OCI-LY7 (cell line): ENCODE measurements around the gene FOXI1. TPM values are rescaled to one million over a fixed set of nuclear protein-coding genes. Genes with fewer than 3 reads are reported as not detected.

Source experiments
- BruUV-seq: library from RNA; stranded (reverse); fragments of 400-500 nt; replicated peaks from 2 replicates; lab custom pipeline; 2021; lab: Mats Ljungman, UMichigan
- CTCF ChIA-PET: fragments of 300-600 bp; sonication (Branson Sonifier 250); formaldehyde crosslinking; loops from one replicate; lab custom pipeline; 2022; ENCODE audit warnings: antibody characterized with exemption; ENCODE audit not compliant: unreplicated experiment; lab: Charles Lee
- POLR2A ChIA-PET: fragments of 300-600 bp; sonication (Branson Sonifier 250); formaldehyde crosslinking; loops from one replicate; lab custom pipeline; 2022; ENCODE audit warnings: antibody characterized with exemption; lab: Charles Lee
- DNase-seq: peaks from one replicate; pipeline ENCODE4 v3.0.0-alpha.2; 2015; ENCODE audit warnings: low spot score
- H2AFZ ChIP-seq: fragments of 200-600 bp; sonication (generic), shearing (Covaris generic); 2 replicates; pipeline ENCODE4 v1.6.1; 2014; ENCODE audit warnings: mild to moderate bottlenecking, antibody characterized with exemption, low read length, moderate library complexity
- H3K27ac ChIP-seq: fragments of 200-600 bp; sonication (generic); 2 replicates; pipeline ENCODE4 v1.5.1; 2014; ENCODE audit warnings: mixed run types, low read depth, mild to moderate bottlenecking, moderate library complexity, low read length, inconsistent platforms; ENCODE audit not compliant: poor library complexity, severe bottlenecking
- H3K36me3 ChIP-seq: fragments of 200-600 bp; sonication (generic); 2 replicates; pipeline ENCODE4 v1.6.1; 2014; ENCODE audit warnings: mild to moderate bottlenecking, antibody characterized with exemption, low read length, moderate library complexity, mixed read lengths; ENCODE audit not compliant: insufficient read depth
- H3K4me1 ChIP-seq: fragments of 200-600 bp; sonication (generic); 2 replicates; pipeline ENCODE4 v1.5.1; 2014; ENCODE audit warnings: mild to moderate bottlenecking, low read length; ENCODE audit not compliant: insufficient read depth, poor library complexity, severe bottlenecking
- H3K4me2 ChIP-seq: fragments of 200-600 bp; sonication (generic); 2 replicates; pipeline ENCODE4 v1.6.1; 2014; ENCODE audit warnings: mild to moderate bottlenecking, low read length
- H3K4me3 ChIP-seq: fragments of 200-600 bp; sonication (generic); 2 replicates; pipeline ENCODE4 v1.5.1; 2014; ENCODE audit warnings: mild to moderate bottlenecking, low read depth, low read length; ENCODE audit not compliant: poor library complexity, severe bottlenecking
- H3K79me2 ChIP-seq: fragments of 200-600 bp; sonication (generic); 2 replicates; pipeline ENCODE4 v1.6.1; 2016; ENCODE audit warnings: low read depth, mild to moderate bottlenecking, low read length, moderate library complexity, mixed read lengths; ENCODE audit not compliant: insufficient read depth
- H3K9me2 ChIP-seq: fragments of 200-600 bp; sonication (generic); 2 replicates; pipeline ENCODE4 v1.6.1; 2016; ENCODE audit warnings: mild to moderate bottlenecking, low read length, mixed read lengths; ENCODE audit not compliant: insufficient read depth
- H3K9me3 ChIP-seq: fragments of 200-600 bp; sonication (generic); 2 replicates; pipeline ENCODE4 v1.6.1; 2014; ENCODE audit warnings: mild to moderate bottlenecking, mixed run types, low read length, mixed read lengths
- H4K20me1 ChIP-seq: fragments of 200-600 bp; sonication (generic); 2 replicates; pipeline ENCODE4 v1.6.1; 2014; ENCODE audit warnings: mild to moderate bottlenecking, antibody characterized with exemption, low read length, moderate library complexity, mixed read lengths; ENCODE audit not compliant: insufficient read depth
- EZH2phosphoT487 ChIP-seq: fragments of 200-600 bp; sonication (generic); IDR thresholded peaks from 2 replicates; pipeline ENCODE4 v1.6.1; 2018; ENCODE audit warnings: low read depth, borderline replicate concordance, mild to moderate bottlenecking, mixed run types, antibody characterized with exemption, low read length, moderate library complexity, mixed read lengths
- intact Hi-C: fragments of 100-400 bp; cut with micrococcal nuclease; formaldehyde crosslinking; loops from one replicate; pipeline ENCODE4 v1.10.0; 2022; ENCODE audit not compliant: unreplicated experiment
- total RNA-seq, 2 experiments: library from RNA; depleted of rRNA in 1 of 2; stranded (reverse); fragments of >200 nt in 1 of 2; shearing (Covaris generic) in 1 of 2; gene quantifications; 2 replicates each; pipeline ENCODE4 v1.2.3, GENCODE V29; 2014 to 2022
- TF ChIP-seq, protein P1 (sequence below): fragments of 200-600 bp; sonication (generic); conservative IDR thresholded peaks from 2 replicates; pipeline ENCODE4 v1.5.1; 2014; ENCODE audit warnings: mild to moderate bottlenecking, antibody characterized with exemption, low read length, moderate library complexity, mixed read lengths

The FOXI1 gene
- total RNA-seq, 2 experiments from 2014 or later, result not detected

DNA sequence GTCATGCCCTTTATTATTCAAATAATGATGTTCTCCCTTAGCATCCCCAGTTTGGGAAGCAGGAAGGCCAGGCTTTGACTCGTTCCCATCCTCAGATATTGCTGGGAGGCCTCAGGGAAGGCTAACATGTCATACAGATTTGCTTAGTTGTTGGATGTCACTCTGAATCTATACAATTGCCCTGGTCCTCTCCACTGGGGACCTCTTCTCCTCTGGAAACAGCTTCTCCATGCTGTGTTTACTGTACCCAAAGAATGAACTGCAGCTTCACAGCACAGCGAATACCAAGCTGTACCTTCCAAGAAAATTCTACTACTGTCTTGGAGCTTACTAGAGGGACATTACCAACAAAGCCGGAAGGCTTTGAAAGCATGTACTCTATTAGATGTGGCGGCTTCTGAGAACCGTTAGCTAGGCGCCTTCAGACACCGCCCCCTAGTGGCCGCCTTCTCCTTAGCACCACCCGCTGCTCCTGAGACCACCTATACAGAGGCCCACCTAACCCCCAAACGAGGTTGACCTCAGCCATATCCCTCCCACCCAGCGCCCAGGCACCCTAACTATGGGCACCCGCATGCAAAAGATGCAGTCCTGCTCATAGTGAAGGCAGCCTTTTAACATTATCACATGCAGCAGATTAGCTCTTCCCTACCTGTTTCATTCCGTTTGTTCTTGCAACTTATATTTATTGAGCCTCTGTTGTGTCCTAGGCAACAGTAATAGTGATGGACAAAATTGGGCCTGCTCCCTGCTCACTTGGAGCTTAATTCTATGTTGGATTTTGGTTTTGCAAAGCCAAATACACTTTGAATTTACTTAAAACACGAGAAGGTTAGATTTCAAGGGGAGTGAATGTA, 34.9 kb upstream of the FOXI1 start:
- Histone ChIP-seq H3K4me2 (no peak overlapping the region), H3K36me3 (peaks cover 72% of the 10 kb centered on the region), H3K4me1 (no peaks in the 10 kb centered on the region), H3K79me2 (no peaks in the 10 kb centered on the region), H3K4me3 (no peak overlapping the region), H3K9me2 (no peaks in the 10 kb centered on the region), H3K9me3 (no peaks in the 10 kb centered on the region), H3K27ac (no peak overlapping the region), H2AFZ (no peak overlapping the region), H4K20me1 (no peaks in the 10 kb centered on the region)
- intact Hi-C loops, result no loop called here
- TF ChIP-seq, protein P1, sequence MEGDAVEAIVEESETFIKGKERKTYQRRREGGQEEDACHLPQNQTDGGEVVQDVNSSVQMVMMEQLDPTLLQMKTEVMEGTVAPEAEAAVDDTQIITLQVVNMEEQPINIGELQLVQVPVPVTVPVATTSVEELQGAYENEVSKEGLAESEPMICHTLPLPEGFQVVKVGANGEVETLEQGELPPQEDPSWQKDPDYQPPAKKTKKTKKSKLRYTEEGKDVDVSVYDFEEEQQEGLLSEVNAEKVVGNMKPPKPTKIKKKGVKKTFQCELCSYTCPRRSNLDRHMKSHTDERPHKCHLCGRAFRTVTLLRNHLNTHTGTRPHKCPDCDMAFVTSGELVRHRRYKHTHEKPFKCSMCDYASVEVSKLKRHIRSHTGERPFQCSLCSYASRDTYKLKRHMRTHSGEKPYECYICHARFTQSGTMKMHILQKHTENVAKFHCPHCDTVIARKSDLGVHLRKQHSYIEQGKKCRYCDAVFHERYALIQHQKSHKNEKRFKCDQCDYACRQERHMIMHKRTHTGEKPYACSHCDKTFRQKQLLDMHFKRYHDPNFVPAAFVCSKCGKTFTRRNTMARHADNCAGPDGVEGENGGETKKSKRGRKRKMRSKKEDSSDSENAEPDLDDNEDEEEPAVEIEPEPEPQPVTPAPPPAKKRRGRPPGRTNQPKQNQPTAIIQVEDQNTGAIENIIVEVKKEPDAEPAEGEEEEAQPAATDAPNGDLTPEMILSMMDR, result peak; percentile 77
- no peak for TF ChIP-seq EZH2phosphoT487
- DNase-seq, result peak; percentile 15
- no TSS peak for BruUV-seq
- CTCF ChIA-PET, result no interaction called here
- POLR2A ChIA-PET, result interaction anchor here (0.5 to 1.0 kb wide), 3 partner anchors 16 to 290 kb away, joined by 3 to 4 read pairs (median 3); no protein-coding TSS in a partner anchor

DNA sequence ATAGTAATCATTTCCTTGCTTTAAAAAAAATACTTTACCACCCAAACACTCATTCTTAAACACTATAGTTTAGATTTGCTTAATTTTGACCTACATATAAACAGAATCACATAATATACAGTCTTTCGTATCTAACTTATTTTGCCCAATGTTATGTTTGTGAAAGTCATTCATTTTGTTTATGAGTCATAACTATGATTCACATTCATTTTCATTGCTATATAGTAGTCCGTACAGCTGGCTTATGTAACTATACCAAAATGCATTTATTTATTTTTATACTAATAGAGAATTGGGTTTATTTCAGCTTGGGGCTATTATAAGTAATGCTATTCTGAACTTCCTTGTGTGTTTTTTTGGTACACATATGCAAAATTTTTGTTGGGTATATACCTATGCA, 33.9 kb upstream of the FOXI1 start:
- Histone ChIP-seq H2AFZ (no peak overlapping the region), H3K79me2 (no peaks in the 10 kb centered on the region), H3K4me1 (no peaks in the 10 kb centered on the region), H3K9me3 (no peaks in the 10 kb centered on the region), H4K20me1 (no peaks in the 10 kb centered on the region), H3K4me2 (no peak overlapping the region), H3K36me3 (peaks cover 82% of the 10 kb centered on the region), H3K4me3 (no peak overlapping the region), H3K9me2 (no peaks in the 10 kb centered on the region), H3K27ac (no peak overlapping the region)
- TF ChIP-seq, protein P1, result no peak
- no peak for TF ChIP-seq EZH2phosphoT487
- CTCF ChIA-PET, result no interaction called here
- intact Hi-C loops, result no loop called here
- DNase-seq, result no peak
- POLR2A ChIA-PET, result interaction anchor here (0.6 to 1.0 kb wide), 2 partner anchors 17 to 166 kb away, joined by 3 read pairs; no protein-coding TSS in a partner anchor
- no TSS peak for BruUV-seq

DNA sequence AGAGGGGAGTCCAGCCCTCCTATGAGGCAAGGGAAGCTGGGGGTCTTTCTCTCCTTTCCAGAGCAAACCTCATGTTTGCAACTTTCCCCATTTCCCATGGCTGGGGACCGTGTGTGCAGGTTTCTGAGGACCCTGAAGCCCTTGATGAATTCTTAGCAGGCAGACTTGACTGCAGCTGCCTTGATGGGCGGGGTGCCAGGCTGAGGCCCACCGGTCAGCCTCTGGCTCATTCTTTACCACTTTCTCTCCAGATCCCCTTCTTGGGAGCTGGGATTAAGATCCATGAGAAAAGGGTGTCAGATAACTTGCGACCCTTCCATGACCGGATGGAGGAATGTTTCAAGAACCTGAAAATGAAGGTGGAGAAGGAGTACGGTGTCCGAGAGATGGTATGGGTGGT, 30.0 kb upstream of the FOXI1 start:
- DNase-seq, result no peak
- no peak overlapping the region for H3K27ac ChIP-seq
- no peak overlapping the region for H3K4me2 ChIP-seq
- H3K79me2 ChIP-seq, result no peaks in the 10 kb centered on the region
- H3K9me2 ChIP-seq, result no peaks in the 10 kb centered on the region
- ChIA-PET POLR2A (interaction anchor here (0.5 kb wide), 1 partner anchor 867 kb away, joined by 3 read pairs; no protein-coding TSS in a partner anchor), CTCF (no interaction called here)
- no peak overlapping the region for H2AFZ ChIP-seq
- peaks cover 86% of the 10 kb centered on the region for H3K36me3 ChIP-seq
- no TSS peak for BruUV-seq
- TF ChIP-seq, protein P1, result no peak
- no peak for TF ChIP-seq EZH2phosphoT487
- H4K20me1 ChIP-seq, result no peaks in the 10 kb centered on the region
- no peaks in the 10 kb centered on the region for H3K9me3 ChIP-seq
- intact Hi-C loops, result no loop called here
- H3K4me1 ChIP-seq, result no peaks in the 10 kb centered on the region
- no peak overlapping the region for H3K4me3 ChIP-seq
